Thoracic aorta (tissue), 2 donors: ENCODE data around the gene ANAPC2. TPM values are rescaled to one million over a fixed set of nuclear protein-coding genes. Genes with fewer than 3 reads are reported as not detected.
A peak's percentile ranks its signal among the peaks of the same experiment; 100 is the strongest.

Experiments
- ATAC-seq: fragments of 150-250 bp; one replicate; pipeline ENCODE4 v1.8.0; 2017; ENCODE audit warnings: low read depth; ENCODE audit not compliant: insufficient number of reproducible peaks, low FRiP score
- DNase-seq: peaks from one replicate; pipeline ENCODE4 v3.0.0-alpha.2; 2020; ENCODE audit warnings: low spot score
- H3K27ac ChIP-seq, 2 donors: fragments of 200-600 bp; sonication (generic); 1 replicate in 1 of 2; 2 replicates in 1 of 2; pipeline ENCODE4 v1.5.1; 2016; ENCODE audit warnings: mild to moderate bottlenecking in 2 of 2, moderate library complexity in 2 of 2
- H3K27me3 ChIP-seq: fragments of 200-600 bp; sonication (generic); replicated peaks from 2 replicates; pipeline ENCODE4 v1.6.0; 2016; ENCODE audit warnings: mild to moderate bottlenecking; ENCODE audit not compliant: insufficient read depth
- H3K36me3 ChIP-seq: fragments of 200-600 bp; sonication (generic); one replicate; pipeline ENCODE4 v1.5.1; 2016
- H3K4me1 ChIP-seq, 2 donors: fragments of 200-600 bp; sonication (generic); 1 replicate in 1 of 2; 2 replicates in 1 of 2; pipeline versions ENCODE4 v1.5.1 to v1.6.0; 2016; ENCODE audit warnings: low read depth in 2 of 2, mild to moderate bottlenecking in 1 of 2; ENCODE audit not compliant: control insufficient read depth in 1 of 2
- H3K4me3 ChIP-seq: fragments of 200-600 bp; sonication (generic); 2 replicates; pipeline ENCODE4 v1.5.1; 2016; ENCODE audit warnings: mild to moderate bottlenecking
- H3K9me3 ChIP-seq: fragments of 200-600 bp; sonication (generic); 2 replicates; pipeline ENCODE4 v1.5.1; 2016
- CTCF ChIP-seq: fragments of 200-600 bp; sonication (generic); IDR thresholded peaks from one replicate; pipeline ENCODE4 v1.5.1; 2019; ENCODE audit warnings: antibody characterized with exemption
- total RNA-seq, 2 donors: library from RNA; depleted of rRNA; stranded (reverse); fragments of >200 nt; gene quantifications; one replicate each; pipeline versions ENCODE4 v1.1.0 to v1.2.3, GENCODE V29; 2016

The ANAPC2 gene
- total RNA-seq, 2 donors from 2014 or later, result 25.2 to 43.0 TPM

- no peaks in the 10 kb centered on the region for H3K27me3 ChIP-seq
- peaks cover 30 to 39% of the 10 kb centered on the region in 2 donors for H3K4me1 ChIP-seq
- peak overlapping the region; percentile 84 for H3K4me3 ChIP-seq
- H3K36me3 ChIP-seq, result peaks cover 36% of the 10 kb centered on the region
- ATAC-seq (no peak), DNase-seq (no peak)
- H3K27ac ChIP-seq, result peak overlapping the region; percentile 93
- H3K9me3 ChIP-seq, result no peaks in the 10 kb centered on the region
- no peak for TF ChIP-seq CTCF
These were observed 272 bp downstream of the ANAPC2 start for GRCh38 chr9:137188086-137188489.

- Histone ChIP-seq H3K4me3 (peak overlapping the region; percentile 84), H3K36me3 (peaks cover 43% of the 10 kb centered on the region), H3K27ac (no peak overlapping the region), H3K27me3 (no peaks in the 10 kb centered on the region), H3K9me3 (no peaks in the 10 kb centered on the region), H3K4me1 (peaks cover 30 to 39% of the 10 kb centered on the region in 2 donors)
- ATAC-seq (no peak), DNase-seq (no peak)
- no peak for TF ChIP-seq CTCF
These were observed 974 bp downstream of the ANAPC2 start for GRCh38 chr9:137187386-137187785.

- ATAC-seq (no peak), DNase-seq (no peak)
- H3K27me3 ChIP-seq, result no peaks in the 10 kb centered on the region
- H3K4me3 ChIP-seq, result no peak overlapping the region
- TF ChIP-seq CTCF, result no peak
- H3K4me1 ChIP-seq, result peaks cover 30 to 39% of the 10 kb centered on the region in 2 donors
- H3K36me3 ChIP-seq, result peaks cover 50% of the 10 kb centered on the region
- H3K27ac ChIP-seq, result no peak overlapping the region
- H3K9me3 ChIP-seq, result no peaks in the 10 kb centered on the region
These were observed 2.0 kb downstream of the ANAPC2 start for GRCh38 chr9:137186385-137186784.

- ATAC-seq, result no peak
- no peak for TF ChIP-seq CTCF
- peaks cover 30 to 39% of the 10 kb centered on the region in 2 donors for H3K4me1 ChIP-seq
- H3K36me3 ChIP-seq, result peaks cover 50% of the 10 kb centered on the region
- H3K27me3 ChIP-seq, result no peaks in the 10 kb centered on the region
- DNase-seq, result no peak
- no peak overlapping the region for H3K27ac ChIP-seq
- H3K4me3 ChIP-seq, result no peak overlapping the region
- H3K9me3 ChIP-seq, result no peaks in the 10 kb centered on the region
These were observed 2.4 kb downstream of the ANAPC2 start for GRCh38 chr9:137185921-137186320.

GRCh38 chr9:137184881-137185660 is 3.3 kb downstream of the ANAPC2 start:
- no peak overlapping the region for H3K4me3 ChIP-seq
- no peak overlapping the region for H3K27ac ChIP-seq
- H3K9me3 ChIP-seq, result no peaks in the 10 kb centered on the region
- peaks cover 54% of the 10 kb centered on the region for H3K36me3 ChIP-seq
- ATAC-seq, result no peak
- H3K27me3 ChIP-seq, result no peaks in the 10 kb centered on the region
- peaks cover 27 to 31% of the 10 kb centered on the region in 2 donors for H3K4me1 ChIP-seq
- TF ChIP-seq CTCF, result no peak
- DNase-seq, result no peak
